PC-9 (cell line): Measurements from ENCODE around the gene DMAC2.

Experiments used
- EZH2 ChIP-seq: fragments of 200-600 bp; sonication (generic); IDR thresholded peaks from 2 replicates; pipeline ENCODE4 v1.8.0; 2017; ENCODE audit warnings: antibody characterized with exemption, low read depth
- TF ChIP-seq, protein P1 (sequence below): fragments of 200-600 bp; sonication (generic); conservative IDR thresholded peaks from 2 replicates; pipeline ENCODE4 v1.6.1; 2017; ENCODE audit warnings: mixed run types, antibody characterized with exemption, mild to moderate bottlenecking, moderate library complexity

DNA sequence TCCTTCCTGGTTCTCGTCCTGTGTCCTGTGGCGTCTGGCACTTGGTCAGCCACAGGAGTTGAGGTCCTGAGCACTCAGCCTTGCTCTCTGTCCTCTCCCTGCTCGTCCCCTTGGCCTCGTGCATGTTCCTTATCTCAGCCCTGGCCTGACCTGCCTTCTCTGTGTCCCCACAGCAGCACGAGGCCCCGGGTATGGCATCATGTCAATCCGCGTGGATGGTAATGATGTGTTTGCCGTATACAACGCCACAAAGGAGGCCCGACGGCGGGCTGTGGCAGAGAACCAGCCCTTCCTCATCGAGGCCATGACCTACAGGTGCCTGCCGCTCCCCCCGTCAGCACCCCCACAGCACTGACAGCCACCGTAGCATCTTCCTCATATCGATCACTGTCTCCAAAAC lies 17.3 kb downstream of the DMAC2 start:
- TF ChIP-seq, protein P1, sequence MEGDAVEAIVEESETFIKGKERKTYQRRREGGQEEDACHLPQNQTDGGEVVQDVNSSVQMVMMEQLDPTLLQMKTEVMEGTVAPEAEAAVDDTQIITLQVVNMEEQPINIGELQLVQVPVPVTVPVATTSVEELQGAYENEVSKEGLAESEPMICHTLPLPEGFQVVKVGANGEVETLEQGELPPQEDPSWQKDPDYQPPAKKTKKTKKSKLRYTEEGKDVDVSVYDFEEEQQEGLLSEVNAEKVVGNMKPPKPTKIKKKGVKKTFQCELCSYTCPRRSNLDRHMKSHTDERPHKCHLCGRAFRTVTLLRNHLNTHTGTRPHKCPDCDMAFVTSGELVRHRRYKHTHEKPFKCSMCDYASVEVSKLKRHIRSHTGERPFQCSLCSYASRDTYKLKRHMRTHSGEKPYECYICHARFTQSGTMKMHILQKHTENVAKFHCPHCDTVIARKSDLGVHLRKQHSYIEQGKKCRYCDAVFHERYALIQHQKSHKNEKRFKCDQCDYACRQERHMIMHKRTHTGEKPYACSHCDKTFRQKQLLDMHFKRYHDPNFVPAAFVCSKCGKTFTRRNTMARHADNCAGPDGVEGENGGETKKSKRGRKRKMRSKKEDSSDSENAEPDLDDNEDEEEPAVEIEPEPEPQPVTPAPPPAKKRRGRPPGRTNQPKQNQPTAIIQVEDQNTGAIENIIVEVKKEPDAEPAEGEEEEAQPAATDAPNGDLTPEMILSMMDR: no peak
- TF ChIP-seq EZH2: no peak
